Coronary artery (tissue), 2 donors: ENCODE results near the gene LSAMP.

Source experiments
- DNase-seq: peaks from one replicate; pipeline ENCODE4 v3.0.0-alpha.2; 2017; ENCODE audit warnings: low spot score
- H3K27ac ChIP-seq, 2 donors: fragments of 200-600 bp; sonication (generic); one replicate each; pipeline ENCODE4 v1.5.1; 2016 to 2019
- H3K4me3 ChIP-seq: fragments of 200-600 bp; sonication (generic); 2 replicates; pipeline ENCODE4 v1.5.1; 2016; ENCODE audit warnings: mild to moderate bottlenecking, moderate library complexity
- TF ChIP-seq, protein P1 (sequence below): fragments of 200-600 bp; sonication (generic); IDR thresholded peaks from one replicate; pipeline ENCODE4 v1.5.1; 2019; ENCODE audit warnings: antibody characterized with exemption

Gene LSAMP

DNA sequence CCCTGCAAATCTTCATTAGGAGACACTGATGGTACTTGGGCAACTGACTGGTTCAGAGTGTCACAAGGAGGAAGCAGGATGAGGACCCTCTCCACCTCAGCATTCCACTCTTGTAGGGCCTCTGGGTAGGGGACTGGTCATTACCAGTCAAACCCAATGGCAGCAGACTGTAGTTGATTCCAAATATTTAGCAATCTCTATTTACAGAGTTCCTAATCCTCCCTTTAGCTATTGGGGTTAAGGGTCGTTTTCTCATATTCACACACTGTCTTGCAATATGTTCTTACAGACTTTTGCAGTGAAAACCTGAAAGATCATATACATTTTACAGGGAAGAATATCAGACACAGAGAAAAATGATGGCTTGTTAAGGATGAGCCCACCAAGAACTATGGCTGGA lies 424.3 kb downstream of the LSAMP start:
- no peak for DNase-seq
- TF ChIP-seq, protein P1, sequence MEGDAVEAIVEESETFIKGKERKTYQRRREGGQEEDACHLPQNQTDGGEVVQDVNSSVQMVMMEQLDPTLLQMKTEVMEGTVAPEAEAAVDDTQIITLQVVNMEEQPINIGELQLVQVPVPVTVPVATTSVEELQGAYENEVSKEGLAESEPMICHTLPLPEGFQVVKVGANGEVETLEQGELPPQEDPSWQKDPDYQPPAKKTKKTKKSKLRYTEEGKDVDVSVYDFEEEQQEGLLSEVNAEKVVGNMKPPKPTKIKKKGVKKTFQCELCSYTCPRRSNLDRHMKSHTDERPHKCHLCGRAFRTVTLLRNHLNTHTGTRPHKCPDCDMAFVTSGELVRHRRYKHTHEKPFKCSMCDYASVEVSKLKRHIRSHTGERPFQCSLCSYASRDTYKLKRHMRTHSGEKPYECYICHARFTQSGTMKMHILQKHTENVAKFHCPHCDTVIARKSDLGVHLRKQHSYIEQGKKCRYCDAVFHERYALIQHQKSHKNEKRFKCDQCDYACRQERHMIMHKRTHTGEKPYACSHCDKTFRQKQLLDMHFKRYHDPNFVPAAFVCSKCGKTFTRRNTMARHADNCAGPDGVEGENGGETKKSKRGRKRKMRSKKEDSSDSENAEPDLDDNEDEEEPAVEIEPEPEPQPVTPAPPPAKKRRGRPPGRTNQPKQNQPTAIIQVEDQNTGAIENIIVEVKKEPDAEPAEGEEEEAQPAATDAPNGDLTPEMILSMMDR: no peak
- no peak overlapping the region for H3K27ac ChIP-seq

DNA sequence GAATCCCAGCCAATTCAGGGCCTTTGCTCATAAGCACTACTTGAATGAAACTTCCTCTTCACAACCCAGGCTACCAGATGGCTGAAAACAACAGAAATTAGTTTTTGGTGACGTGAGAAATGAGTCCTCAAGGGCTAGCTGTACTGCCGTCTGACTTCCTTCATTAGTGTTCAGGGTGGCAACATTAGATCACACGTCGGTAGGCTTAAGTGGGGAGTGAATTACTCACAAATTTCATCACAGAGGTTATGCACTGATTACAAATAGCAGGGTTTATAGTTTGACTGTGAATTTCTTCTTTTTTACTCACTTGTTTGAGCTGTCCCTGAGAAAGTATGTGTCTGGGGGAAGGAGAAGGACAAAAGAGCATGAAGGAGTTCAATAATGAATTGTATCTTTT lies 424.8 kb downstream of the LSAMP start:
- DNase-seq: no peak
- TF ChIP-seq, protein P1: no peak
- no peak overlapping the region for H3K27ac ChIP-seq
- no peak overlapping the region for H3K4me3 ChIP-seq

More for the DNA sequence above, 424.3 kb downstream of the LSAMP start:
- no peak overlapping the region for H3K4me3 ChIP-seq

DNA sequence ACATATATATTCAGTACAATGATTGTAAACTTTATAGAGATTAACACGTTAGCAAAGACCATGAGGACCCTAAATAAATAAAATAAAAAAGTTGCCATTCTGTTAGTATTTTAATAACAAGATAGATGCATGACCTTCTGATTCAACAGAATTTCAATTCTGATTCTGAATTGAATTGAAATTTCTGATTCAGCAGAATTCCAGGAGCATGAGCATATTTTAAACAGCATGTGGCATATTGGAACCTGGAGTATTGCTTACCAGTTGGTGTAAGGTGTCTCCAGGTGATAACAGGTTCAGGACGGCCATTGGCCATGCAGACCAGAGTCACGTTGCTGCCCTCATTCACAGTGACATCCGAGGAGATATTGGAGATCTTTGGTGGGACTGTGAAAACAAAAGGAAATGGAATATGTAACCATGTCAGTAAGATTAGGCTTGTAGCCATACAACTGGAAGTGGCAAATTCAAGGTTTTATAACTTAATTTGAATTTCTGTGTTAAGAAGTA lies 426.0 kb downstream of the LSAMP start:
- TF ChIP-seq, protein P1: no peak
- no peak overlapping the region for H3K27ac ChIP-seq
- no peak overlapping the region for H3K4me3 ChIP-seq
- no peak for DNase-seq

DNA sequence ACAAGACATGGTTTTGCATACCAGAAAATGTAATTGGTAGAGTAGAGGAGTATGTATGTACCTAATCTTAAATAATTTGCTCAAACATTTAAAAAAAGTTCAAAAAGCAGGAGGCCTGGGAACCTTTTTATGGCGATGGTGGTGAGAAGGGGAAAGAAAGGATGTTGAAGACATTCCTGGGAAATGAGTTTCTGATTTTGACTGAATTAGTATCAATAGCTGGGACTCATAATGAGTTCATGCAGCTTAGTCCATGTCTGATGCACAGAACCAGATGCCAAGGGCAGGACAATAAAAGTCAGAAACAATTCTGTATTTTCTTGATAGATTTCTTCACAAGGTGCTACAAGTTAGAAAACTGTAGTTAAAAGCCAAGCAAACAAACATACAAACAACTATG lies 426.6 kb downstream of the LSAMP start:
- TF ChIP-seq, protein P1: no peak
- H3K27ac ChIP-seq: no peak overlapping the region
- H3K4me3 ChIP-seq: no peak overlapping the region
- no peak for DNase-seq

DNA sequence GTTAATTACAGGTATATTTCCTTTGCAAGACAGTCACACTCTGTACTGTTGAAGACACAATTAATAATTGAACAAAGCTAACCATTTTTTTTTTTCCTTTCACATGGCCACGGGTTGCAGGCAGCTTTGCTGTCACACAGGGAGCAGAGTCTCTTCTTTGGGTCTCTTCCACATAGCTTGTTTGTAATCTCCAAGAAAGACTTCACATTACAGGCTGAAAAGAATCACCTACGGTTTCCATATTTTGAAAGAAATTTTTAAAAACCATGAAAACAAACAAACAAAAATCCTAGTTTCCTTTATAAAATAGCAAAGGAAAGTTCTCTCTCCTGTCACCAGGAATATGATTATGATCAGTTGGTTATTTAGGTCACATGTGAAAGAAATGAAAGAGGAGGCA lies 429.4 kb downstream of the LSAMP start:
- TF ChIP-seq, protein P1: no peak
- H3K27ac ChIP-seq: no peak overlapping the region

DNA sequence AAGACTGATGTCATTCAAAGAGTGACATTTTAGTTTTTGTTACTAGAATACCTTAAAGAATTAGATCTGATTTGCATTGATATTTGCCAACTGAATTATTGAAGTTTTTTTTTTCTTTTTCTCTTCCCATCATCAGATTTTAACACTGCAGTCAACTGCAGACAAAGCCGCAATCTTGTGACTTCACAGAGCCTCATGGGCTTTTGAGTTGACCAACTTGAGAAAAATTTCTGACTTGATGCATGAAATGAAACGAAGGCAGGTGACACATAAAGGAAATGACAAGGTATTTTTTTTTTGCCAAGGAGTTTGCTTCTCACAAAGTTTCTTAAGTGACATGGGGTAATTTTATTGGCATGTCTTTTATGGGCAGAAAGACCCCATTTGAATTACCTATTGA lies 438.3 kb downstream of the LSAMP start:
- no peak overlapping the region for H3K4me3 ChIP-seq
- H3K27ac ChIP-seq: no peak overlapping the region
- DNase-seq: no peak
- TF ChIP-seq, protein P1: no peak

More for the DNA sequence above, 429.4 kb downstream of the LSAMP start:
- no peak overlapping the region for H3K4me3 ChIP-seq
- no peak for DNase-seq

DNA sequence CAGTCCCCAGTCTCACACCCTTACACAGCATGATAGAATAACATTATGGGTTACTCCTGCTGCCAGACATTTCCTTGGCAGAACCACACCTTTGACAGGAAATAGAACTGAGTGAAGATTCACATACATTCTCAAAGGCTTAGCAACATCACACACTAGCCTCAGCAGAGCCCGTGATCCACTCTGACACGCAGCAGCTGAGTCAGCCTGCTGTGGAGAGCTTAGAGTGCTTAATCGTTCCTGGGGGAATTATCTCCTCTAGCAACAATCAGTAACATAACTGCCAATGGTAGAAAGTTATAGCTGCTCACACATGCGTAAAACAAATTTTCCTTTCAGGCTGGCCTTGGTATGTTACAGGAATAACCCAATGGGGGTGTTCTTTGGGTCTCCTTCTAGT lies 439.9 kb downstream of the LSAMP start:
- H3K27ac ChIP-seq: no peak overlapping the region
- TF ChIP-seq, protein P1: no peak
- no peak for DNase-seq
- H3K4me3 ChIP-seq: no peak overlapping the region
